GM12873 (cell line): ENCODE data around the gene LINC00632.

Experiments
- CTCF ChIP-seq: IDR thresholded peaks from 2 replicates; pipeline ENCODE4 v1.5.1; 2012; ENCODE audit warnings: low read depth, mild to moderate bottlenecking, moderate library complexity, low read length, control low read depth; ENCODE audit not compliant: insufficient read depth; ENCODE audit errors: missing control alignments

Gene LINC00632

GRCh38 chrX:140804292-140804691 lies 94.7 kb downstream of the LINC00632 start:
- TF ChIP-seq CTCF, result no peak

- TF ChIP-seq CTCF, result no peak
These were observed 106.3 kb downstream of the LINC00632 start for GRCh38 chrX:140815868-140816267.

- peak; percentile 59 for TF ChIP-seq CTCF
These were observed 108.4 kb downstream of the LINC00632 start for GRCh38 chrX:140817943-140818342.

GRCh38 chrX:140821280-140821679 lies 111.7 kb downstream of the LINC00632 start:
- no peak for TF ChIP-seq CTCF

- no peak for TF ChIP-seq CTCF
These were observed 112.6 kb downstream of the LINC00632 start for GRCh38 chrX:140822184-140822583.

GRCh38 chrX:140822861-140823260 lies 113.3 kb downstream of the LINC00632 start:
- TF ChIP-seq CTCF, result no peak

GRCh38 chrX:140836874-140837273 lies 127.3 kb downstream of the LINC00632 start:
- no peak for TF ChIP-seq CTCF
